Mucosa of descending colon (tissue), 3 donors: Measurements from ENCODE around the gene AREG. TPM values are rescaled to one million over a fixed set of nuclear protein-coding genes. Genes with fewer than 3 reads are reported as not detected.

Experiments
- ATAC-seq: fragments of 200-7000 bp; cut with Tn5 transposase; one replicate; pipeline ENCODE4 v1.9.1; 2020; ENCODE audit warnings: mild to moderate bottlenecking, moderate library complexity
- DNase-seq, 3 donors: peaks; one replicate each; pipeline ENCODE4 v3.0.0-alpha.2; 2020
- H3K36me3 ChIP-seq: fragments of 200-600 bp; one replicate; pipeline ENCODE4 v1.8.0; 2021; ENCODE audit warnings: low read depth, mild to moderate bottlenecking
- H3K4me1 ChIP-seq: fragments of 200-600 bp; one replicate; pipeline ENCODE4 v1.8.0; 2021; ENCODE audit warnings: low read depth, mild to moderate bottlenecking
- H3K4me3 ChIP-seq: fragments of 200-600 bp; one replicate; pipeline ENCODE4 v1.8.0; 2021; ENCODE audit warnings: mild to moderate bottlenecking
- H3K9me3 ChIP-seq: fragments of 200-600 bp; one replicate; pipeline ENCODE4 v1.8.0; 2021; ENCODE audit warnings: mild to moderate bottlenecking
- CTCF ChIP-seq: fragments of 200-600 bp; IDR thresholded peaks from one replicate; pipeline ENCODE4 v1.8.0; 2022; ENCODE audit warnings: antibody characterized with exemption, mild to moderate bottlenecking
- intact Hi-C, 2 donors: fragments of 100-400 bp; cut with DNase I in 1 of 2; cut with micrococcal nuclease in 1 of 2; formaldehyde crosslinking; loops; one replicate each; pipeline versions ENCODE4 v1.11.0 to v1.11.1; 2022; cut with DNase I, micrococcal nuclease
- total RNA-seq, 3 donors: library from RNA; stranded (reverse); fragmentation: NEBNext Ultra II Directional in 2 of 3; extraction: Animal tissue kit (Norgen Biotek cat#: 25700) in 2 of 3; gene quantifications; one replicate each; pipeline versions ENCODE4 v1.2.1 to v1.2.4, GENCODE V29; 2021 to 2023
- donor health status: DM: no; HTN: no; CAD: no; lungs with moderate emphysema.
- donor health status: DM: no; HTN: no; CAD: no.
- donor health status: DM: no; HTN: yes; CAD: no.

The AREG gene
- total RNA-seq, 3 donors from 2014 or later, result 16.9 to 26.2 (median 18.9) TPM

DNA sequence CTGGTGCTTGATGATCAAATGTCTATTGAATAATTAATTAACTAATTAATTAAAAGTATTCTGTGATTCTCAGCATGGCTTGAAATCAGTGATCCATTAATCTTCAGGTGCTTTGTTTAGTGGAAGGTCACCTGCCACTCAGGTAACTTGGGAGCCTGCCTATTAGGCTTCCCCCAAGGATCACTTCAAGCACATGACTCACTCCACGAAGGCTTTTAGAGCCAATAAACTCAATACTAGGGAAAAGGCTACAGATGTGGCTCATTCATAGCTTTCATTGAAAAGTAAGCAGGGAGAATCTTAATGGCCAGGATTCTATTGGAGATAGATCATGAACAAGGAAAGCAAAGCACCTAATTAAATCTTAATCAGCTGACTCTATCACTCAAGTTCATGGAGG, 21.3 kb downstream of the AREG start:
- intact Hi-C loops, result no loop called here
- TF ChIP-seq CTCF, result no peak

GRCh38 chr4:74471264-74471663, 26.3 kb downstream of the AREG start:
- no peak for TF ChIP-seq CTCF
- no peaks in the 10 kb centered on the region for H3K36me3 ChIP-seq
- H3K4me1 ChIP-seq, result peaks cover 3% of the 10 kb centered on the region
- no peak for ATAC-seq
- no peak overlapping the region for H3K4me3 ChIP-seq
- DNase-seq, result no peak
- no peaks in the 10 kb centered on the region for H3K9me3 ChIP-seq
- intact Hi-C loops, result no loop called here

More for the DNA sequence above, 21.3 kb downstream of the AREG start:
- DNase-seq, result no peak
- Histone ChIP-seq H3K4me1 (no peaks in the 10 kb centered on the region), H3K9me3 (no peaks in the 10 kb centered on the region), H3K36me3 (no peaks in the 10 kb centered on the region), H3K4me3 (no peak overlapping the region)
- no peak for ATAC-seq

DNA sequence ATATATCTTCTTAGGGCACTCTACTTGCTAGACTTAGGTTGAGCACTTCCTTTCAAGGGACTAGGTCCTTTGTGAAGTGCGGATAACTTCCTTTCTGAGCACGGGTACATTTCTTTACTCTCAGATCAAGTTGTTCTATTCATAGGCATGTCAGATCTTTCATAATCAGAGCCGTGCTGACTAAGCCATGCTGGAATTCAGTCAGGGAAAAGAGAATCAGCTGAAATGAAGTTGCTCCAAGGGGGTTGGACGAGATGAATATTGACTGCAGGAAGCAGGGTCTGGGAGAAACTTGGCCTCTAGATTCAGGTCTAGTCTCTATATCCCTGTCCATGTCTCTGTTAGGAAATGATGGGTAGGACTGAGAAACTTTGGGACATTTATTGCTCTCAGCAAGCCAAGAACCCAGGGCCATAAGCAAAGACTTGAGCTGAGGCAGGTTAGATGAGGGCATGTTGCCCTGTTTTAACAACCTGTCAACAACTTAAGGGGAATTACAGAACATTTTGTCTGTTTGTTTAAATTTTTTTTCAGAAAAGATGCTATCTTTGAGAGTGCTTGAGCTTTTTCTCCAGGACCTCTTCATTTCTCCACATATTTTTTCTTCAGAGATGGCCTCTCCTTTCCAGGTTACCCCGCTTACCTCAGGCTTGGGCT, 28.3 kb downstream of the AREG start:
- ATAC-seq, result no peak
- intact Hi-C loops, result no loop called here

GRCh38 chr4:74474345-74475090, 29.6 kb downstream of the AREG start:
- peak in 1 of 3 donors; percentile 6 for DNase-seq
- ATAC-seq, result peak; percentile 72
- Histone ChIP-seq H3K36me3 (no peaks in the 10 kb centered on the region), H3K4me3 (no peak overlapping the region), H3K9me3 (no peaks in the 10 kb centered on the region), H3K4me1 (peaks cover 3% of the 10 kb centered on the region)
- no peak for TF ChIP-seq CTCF
- intact Hi-C loops, result no loop called here

More for the DNA sequence above, 28.3 kb downstream of the AREG start:
- no peaks in the 10 kb centered on the region for H3K36me3 ChIP-seq
- no peaks in the 10 kb centered on the region for H3K9me3 ChIP-seq
- no peak overlapping the region for H3K4me3 ChIP-seq
- DNase-seq, result no peak
- TF ChIP-seq CTCF, result no peak
- peaks cover 3% of the 10 kb centered on the region for H3K4me1 ChIP-seq

GRCh38 chr4:74475091-74475800, 30.3 kb downstream of the AREG start:
- DNase-seq (peak in 2 of 3 donors; percentile 43 to 69), ATAC-seq (peak; percentile 96)
- Histone ChIP-seq H3K4me3 (no peak overlapping the region), H3K4me1 (peaks cover 3% of the 10 kb centered on the region), H3K36me3 (no peaks in the 10 kb centered on the region), H3K9me3 (no peaks in the 10 kb centered on the region)
- intact Hi-C loops, result no loop called here
- no peak for TF ChIP-seq CTCF
